T-helper 9 cell (primary cell): ENCODE data around the gene CFAP157.
"Not testable (repeated sequence)": the region's sequence is repeated elsewhere in the genome, so short reads cannot be mapped to it uniquely, and the experiment has no call there.

Experiments used
- DNase-seq: peaks from one replicate; pipeline ENCODE4 v3.0.0-alpha.2; 2020

Gene CFAP157

DNA sequence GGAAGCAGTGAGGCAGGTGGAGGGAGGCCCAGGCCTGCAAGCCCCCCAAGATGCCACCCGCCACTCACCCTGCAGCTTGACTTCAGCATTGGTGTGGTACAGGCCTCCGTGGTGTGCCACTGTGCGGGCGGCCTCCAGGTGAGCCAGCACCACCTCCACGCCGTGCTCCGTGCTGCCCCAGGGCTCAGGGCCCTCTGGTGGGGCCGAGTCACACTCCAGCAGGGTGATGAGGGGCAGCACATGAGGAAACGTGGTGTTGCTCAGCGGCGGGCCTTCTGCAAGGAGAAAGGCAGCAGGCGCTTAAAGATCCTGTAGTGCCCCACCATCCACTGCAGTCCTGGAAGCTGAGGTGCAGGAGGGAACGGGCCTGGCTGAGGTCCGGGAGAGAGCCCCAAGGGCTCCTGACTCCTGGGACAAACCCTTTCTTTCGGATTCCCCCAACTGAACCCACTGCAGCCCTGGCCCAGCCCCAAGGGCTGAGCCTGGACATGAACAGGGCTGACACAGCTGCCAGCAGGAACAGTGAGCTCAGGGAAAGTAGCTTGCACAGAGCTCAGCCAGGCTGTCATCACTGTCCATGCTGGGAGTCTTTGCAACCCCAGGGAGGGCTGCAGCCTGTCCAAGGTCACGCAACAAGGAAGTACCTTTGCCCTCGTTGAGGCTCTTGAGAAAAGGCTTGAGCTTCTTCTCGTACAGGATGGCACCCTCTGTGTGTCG, 33.0 kb downstream of the CFAP157 start:
- no peak for DNase-seq

DNA sequence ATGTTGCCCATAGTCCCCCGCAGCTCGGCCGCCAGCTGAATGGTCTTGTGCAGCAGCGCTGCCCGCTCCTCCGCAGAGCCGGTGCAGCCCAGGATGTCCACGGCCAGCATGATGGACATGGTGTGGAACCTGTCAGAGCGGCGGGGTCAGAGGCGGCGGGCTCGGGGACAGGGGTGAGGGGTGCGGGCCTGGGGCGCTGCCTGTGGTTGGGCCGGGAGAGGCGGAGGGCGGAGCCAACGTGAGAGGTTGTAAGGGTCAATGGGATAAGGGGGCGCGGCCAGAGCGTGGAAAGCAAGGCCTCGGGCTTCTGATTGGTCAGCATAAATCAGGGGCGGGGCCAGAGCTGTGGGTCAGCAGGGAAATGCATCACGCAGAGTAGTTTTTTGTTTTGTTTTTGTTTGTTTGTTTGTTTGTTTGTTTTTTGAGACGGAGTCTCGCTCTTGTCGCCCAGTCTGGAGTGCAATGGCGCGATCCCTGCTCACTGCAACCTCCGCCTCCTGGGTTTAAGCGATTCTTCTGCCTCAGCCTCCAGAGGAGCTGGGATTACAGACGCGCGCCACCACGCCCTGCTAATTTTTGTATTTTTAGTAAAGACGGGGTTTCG, 35.1 kb downstream of the CFAP157 start:
- no peak for DNase-seq

DNA sequence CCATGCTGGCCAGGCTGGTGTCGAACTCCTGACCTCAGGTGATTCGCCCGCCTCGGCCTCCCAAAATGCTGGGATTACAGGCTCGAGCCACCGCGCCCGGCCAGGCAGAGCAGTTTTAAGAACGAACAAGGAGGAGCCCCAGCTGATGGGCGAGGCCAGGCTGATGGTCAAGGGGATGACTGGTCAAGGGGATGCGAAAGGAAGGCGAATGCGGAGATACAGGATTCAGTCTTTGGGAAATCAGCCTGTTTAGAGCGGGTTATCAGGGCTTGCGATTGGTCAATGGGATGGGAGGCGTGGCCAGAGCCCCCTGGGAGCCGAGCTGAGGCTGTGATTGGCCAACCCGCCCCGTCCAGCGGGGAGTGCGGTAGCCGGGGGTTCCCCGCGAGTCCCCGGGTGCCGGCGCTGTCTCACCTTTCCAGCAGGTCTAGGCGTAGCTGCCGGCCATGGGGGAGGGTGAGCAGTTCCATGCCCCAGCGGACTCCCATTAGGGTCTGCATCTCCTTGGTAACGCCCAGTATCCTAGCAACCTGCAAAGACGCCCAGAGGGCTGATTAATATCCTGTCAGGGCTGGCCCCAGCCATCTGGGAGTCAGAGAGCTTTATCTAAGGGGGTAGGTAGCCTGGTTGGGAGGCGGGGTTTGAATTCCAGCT, 35.8 kb downstream of the CFAP157 start:
- DNase-seq, result no peak

DNA sequence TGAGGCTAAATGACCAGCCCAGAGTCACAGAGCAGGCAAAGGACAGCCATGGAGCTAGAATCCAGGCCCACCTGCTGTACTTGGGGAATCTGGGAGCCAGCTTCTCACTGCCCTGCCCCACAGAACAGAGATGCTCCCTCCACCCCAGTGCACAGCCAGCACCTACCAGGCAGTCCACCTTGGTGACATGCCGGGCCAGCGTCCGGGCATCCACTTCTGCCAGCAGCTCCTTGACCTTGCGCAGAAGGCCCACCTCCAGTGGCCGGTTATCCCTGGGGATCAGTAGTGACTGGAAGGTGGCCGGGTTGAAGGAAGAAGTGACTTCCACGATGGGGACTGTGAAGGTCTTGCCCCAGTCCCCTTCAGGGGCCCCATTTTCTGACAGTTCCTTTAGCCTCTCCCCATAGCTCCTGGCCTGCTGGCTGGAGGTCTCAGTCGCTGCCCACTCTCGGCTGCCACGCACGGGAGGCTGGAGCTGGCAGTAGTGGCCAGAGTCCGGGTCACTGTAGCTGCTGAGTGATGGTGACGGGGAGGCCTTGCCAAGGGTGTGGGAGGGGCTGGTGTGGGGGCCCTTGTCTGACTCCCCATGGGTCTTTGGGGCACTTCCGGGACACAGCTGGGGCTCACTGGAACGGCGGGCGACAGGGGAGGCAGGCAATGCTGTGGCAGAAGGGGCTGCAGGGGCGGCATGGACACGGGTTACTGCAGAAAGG, 37.8 kb downstream of the CFAP157 start:
- DNase-seq, result no peak

DNA sequence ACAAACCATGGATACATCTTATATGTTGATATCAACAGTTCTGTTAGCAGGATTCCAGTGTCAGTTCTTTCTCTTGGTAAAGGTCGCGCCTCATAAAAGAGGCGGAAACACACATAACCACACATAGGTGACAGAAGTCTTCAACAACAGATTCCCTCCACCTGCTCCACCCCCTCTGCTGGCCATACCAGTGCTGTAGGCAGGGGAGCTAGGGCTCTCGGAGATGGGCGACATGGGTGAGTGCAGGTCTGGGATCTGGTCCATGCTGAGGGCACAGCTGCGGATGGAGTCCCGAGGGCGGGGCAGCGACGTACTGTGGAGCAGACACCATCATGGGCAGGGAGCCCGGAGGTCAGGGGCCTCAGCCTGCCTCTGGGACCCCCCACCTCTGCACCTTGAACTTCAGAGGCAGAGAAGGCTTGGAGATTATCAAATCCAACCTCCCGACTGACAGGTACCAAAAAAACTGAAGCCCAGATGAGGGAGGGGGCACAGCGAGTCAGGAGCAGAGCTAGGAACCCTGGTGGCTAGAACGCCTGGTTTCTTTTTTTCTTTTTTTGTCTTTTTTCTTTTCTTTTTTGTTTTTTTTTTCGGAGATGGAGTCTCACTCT, 40.3 kb downstream of the CFAP157 start:
- DNase-seq, result no peak

DNA sequence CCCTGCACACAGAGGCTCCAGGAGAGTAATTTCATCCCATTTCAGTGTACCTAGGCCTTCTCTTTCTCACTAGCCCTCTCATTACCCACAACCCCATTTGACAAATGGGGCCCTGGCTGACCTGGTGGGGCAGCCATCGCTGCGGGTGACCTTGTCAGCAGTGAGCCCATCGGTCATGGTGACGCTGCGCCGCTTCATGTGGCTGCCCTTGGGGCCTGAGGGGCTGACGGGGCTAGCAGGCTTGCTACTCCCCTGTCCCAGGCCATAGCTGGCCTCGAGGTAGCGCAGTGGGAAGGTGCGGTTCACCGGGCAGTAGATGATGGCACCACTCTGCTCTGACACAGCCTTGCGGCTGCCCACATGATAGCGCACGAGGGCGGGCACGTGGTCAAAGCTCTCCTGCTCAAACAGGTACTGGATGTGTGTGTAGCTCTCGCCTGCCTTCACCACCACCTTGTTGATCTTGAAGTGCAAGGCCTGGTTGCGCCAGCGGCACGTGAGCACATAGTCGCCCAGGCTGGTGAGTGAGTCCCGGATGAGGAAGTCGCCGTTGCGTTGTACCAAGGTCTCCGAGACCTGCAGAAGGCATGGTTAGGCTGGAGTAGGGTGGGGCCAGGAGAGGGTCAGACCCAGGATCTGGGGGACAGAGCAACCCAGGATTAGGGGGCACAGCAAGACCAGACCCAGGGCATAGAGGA, 42.5 kb downstream of the CFAP157 start:
- no peak for DNase-seq

DNA sequence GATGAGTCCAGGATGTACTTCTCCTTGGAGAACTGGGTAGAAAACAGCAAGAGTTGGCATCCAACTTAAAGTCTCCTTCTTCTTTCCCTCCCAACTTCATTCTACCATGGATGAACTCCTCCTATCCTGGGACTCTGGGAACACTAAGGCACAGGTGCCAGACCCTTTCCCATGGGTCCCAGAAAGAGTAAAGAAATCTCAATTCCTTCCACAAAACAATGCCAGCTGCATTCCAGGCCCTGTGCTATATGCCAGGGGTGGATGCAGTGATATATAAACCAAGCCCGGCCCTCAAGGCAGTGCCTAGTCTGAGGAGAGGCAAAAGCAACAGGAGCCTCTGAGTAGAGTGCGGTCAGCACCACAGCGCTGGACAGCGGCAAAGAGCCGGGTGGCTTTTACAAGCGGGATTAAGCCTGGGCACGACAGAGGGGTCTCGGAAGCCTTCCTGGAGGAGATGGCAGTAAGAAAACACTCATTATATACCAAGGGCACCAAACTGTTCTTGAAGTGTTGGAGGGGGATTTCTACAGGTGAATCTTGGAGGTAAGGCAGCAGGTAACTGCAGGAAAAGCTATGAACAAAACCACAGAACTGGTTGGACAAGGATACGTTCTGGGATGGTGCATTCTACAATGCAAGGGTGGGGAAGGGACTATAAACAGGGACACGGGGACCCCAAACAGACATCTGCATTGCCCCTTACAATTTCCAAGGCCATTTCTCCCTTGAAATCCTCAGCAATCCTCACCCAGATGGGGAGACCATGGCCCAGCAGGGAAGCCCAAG, 44.7 kb downstream of the CFAP157 start:
- DNase-seq, result no peak

DNA sequence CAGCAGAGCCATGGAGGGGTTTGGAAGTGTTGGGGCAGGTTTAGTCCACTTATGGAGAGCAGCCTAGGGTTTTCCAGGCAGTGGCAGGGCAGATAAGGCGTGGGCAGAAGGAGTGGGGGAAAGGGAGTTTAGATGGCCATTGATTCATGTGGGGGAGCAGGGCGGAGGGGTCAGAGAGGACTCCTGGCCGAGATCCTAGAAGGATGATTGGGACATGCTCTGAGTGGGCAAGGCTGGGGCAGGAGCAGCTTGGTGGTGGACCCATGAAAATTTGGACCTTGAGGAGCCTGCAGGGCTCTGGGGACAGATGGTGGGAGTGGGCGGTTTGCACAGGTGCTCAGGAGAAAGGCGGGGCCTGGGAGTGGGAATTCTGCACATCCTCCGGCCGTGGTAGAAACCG, 46.4 kb downstream of the CFAP157 start:
- DNase-seq, result no peak

DNA sequence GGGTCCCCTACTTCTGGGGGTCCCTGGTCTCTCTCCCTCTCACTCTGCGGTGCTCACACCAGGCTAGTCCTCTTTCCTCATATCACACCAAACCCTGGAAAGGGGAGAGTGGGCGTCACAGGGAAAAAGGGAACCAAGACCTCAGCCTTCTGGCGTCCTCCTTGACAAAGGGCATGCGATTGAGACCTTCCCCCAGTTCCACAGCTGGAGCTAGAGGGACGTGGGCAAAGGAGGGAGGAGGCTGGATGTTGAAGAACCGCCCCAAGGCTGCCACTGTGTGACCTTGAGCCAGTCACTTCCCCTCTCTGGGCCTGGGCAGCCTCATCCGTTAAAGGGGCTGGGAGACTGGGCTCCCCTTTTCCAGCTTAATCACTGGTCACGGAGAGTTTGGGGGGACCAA, 46.8 kb downstream of the CFAP157 start:
- no peak for DNase-seq

DNA sequence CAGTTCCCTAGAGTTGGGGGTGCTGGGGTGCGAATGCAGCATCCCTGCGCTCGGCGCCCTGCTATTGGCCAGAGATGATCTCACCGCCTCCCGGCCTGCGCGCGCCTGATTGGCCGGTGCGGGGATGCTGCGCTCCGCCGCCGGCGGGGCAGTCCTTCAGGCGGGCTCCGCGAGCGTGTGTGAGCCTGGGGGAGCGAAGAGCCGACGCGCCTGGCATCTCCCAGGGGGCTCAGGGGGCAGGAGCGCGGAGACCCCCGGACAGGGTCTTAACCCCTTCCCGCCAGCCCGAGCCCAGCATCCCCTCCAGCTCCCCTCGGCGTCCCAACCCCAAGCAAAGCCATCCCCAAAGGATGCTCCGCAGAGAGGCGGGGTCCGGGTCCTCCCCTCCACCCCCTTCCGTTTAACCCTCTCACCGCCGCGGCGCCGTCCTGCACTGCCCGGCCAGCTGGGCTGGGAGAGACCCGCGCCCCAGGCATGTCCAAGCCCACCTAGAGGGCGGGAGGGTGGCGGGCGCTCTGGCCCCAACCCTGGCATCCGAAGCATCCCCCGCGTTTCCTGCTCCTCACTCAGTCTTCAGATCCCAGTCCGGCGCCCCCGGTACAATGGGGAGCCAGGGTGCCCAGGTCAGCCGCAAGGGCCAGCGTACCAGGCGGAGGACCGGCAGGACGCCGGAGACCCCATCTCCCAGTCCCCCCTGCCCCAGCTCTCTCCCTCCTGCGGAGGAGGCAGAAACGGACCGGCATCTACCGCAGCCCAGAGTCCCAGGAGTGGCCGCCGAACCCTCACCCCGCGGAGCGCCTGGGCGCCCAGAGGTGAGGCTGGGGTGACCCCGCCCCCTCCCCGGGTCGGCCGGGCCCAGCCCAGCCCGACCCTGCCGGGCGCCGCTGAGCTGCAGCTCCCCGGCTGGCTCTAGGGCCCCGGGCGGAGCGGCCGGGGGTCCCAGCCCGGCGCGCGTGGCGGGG, 47.6 kb downstream of the CFAP157 start:
- DNase-seq, result no peak

DNA sequence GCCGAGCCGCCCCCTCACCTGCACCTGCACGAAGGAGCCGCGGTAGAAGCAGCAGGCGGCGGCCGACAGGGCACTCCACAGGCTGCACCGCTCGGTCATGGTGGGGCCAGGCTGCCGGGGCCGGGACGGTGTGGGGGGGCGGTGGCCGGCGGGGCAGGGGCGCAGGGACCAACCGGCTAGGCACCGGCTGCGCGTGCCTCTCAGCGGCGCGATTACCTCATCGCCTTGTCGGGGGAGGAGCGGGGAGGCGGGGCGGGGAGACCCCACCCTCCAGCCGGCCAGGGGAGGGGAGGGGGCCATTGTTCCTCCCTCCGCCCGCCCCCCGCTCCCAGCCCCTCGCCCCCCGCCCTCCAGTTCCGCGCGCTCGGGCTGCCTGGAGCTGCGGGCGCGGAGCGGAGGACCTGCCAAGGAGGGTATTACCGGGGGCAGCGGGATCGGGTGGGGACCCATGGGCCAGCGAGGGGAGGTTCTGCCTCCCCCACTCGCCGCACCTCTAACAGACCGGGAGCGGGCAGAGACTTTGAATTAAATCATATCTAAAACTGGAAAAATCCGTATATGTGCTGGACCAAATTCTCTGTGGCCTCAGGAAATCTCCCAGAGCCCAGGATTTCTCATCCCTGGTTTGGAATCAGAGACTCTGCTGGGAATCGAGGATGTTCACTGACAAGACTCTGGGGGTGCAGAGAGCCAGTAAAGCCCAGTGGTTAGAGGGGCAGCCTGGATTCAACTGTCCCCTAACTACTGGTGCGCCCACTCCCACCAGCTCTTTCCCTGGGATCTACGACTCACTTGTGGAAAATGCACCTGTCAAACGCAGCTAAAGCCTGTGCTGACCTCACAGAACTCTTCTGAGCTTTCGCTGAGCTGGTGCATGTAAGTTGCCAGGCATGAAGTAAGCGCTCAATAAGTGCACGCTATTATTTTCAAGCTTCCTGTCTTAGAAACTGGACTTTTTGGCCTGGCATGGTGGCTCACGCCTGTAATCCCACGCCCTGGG, 48.6 kb downstream of the CFAP157 start:
- DNase-seq, result no peak

DNA sequence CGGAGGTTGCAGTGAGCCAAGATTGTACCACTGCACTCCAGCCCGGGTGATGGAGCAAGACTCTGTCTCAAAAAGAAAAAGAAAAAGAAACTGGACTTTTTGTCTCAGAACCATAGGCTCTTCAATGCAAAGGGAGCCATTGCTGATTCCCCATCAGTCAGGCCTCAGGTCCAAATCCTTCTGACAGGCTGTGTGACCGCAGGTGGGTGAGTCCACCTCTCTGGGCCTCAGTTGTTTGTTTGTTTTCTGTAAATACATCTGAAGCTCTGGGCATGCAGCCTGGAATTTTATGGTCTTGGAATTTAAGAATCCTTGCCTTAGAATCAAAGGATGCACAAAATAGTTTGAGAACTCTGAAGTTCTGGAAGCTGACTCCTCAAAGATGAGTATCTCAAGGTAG, 49.4 kb downstream of the CFAP157 start:
- no peak for DNase-seq

DNA sequence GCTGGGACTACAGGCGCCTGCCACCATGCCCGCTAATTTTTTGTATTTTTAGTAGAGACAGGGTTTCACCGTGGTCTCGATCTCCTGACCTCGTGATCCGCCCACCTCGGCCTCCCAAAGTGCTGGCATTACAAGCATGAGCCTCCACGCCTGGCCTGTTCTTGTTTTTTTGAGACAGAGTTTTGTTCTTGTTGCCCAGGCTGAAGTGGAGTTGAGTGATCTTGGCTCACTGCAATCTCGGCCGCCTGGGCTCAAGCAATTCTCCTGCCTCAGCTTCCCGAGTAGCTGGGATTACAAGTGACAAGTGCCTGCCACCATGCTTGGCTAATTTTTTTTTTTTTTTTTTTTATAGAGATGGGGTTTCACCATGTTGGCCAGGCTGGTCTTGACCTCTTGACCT, 50.0 kb downstream of the CFAP157 start:
- not testable (repeated sequence) for DNase-seq

DNA sequence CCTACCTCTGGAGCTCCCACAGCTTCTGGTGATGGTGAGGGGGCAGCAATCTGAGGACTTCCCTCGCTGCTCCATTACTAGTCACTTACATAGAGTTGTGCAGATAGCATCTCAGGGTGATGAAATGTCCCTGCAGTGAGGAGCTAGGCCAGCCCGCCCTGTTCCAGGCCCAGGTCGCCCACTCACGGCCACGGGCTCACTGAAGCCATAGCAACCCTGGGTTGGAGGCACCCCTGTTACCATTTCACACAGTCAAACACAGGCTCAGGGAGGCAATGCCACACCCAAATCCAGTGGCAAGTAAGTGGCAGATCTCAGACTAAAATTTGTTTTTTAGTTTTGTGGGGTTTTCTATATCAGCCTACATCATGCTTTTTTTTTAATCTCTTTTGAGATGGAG, 52.1 kb downstream of the CFAP157 start:
- DNase-seq, result no peak

DNA sequence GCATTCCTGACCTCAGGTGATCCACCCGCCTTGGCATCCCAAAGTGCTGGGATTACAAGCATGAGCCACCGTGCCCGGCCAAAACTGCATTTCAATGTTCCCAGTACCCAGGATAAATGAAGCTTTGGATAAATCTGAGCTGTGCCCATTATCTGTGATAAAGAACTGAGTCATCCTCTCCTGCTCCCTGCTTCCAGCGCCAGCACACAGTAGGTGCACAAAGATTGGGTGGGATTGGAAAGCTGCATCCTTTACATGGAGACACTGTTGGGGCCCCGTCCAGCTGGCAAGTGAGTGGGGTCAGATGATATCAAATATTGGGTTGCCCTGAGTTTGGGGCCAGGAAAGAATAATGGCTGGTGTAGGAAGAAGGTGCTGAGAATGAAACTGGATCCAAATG, 54.3 kb downstream of the CFAP157 start:
- no peak for DNase-seq

DNA sequence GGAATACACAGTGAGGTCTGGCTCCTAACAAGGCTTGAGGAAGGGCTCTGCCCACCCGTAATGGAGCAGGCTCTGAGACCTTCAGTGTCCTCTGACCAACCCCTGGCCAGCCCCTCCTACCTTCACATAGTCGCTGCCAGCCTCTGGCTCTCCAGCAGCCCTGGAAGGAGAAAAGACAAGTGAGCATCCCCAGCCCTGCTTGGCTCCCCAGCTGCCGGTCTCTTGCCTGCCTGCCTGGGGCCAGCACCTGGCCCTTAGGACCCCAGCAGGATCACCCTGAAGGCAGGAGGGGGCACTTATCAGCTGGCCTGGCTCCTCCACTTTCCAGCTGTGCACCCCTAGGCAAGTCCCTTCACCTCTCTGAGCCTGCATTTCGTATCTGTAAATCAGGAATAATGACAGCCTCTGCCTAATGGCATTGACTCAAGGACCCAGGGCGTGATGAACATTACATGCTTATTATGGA, 54.7 kb downstream of the CFAP157 start:
- no peak for DNase-seq

DNA sequence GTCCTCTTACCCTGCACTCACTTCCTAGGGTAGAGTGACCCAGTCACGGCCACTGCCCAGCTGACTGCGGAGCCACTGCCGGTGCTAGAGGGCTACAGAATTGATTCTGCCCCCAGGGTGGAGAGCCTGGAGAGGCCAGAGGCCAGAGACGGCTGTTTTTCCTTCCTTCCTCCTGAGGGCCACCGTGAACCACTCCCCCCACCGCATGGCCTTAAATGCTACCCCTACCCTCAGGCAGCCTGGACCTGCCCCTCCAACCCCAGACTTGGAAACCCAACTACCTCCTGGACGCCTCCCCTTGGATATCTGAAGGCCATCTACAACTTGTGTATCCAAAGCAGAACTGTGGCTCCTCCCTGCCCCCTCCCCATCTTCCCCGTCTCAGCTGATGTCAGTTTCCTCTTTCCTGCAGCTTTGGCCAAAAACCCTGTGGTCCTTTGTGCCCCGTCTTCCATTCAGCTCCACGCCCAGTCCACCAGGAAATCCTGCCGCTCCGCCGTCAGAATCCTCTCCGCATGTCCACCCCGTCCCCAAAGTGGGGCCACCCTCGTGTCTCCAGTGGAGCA, 55.4 kb downstream of the CFAP157 start:
- no peak for DNase-seq

DNA sequence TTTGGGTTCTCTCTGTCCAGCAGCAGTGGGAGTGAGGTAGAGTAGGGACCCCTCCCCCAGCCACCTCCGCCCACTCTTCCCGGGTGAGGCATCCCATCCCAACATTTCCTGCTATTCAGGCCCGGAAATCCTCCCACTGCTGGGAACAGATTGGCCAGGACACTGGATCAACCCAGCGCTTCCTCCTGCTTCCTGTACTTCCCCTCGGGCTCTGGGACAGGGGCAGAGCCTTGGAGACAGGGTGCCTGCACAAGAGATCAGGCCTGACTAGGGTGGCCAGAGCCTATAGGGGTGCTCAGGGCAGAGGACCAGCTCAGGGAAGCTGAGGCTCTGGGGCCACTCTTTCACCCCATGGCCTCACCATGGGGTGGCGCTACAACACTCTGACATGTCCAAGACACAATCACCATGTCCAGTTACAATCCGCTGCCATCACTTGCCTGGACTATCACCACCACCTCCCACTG, 57.2 kb downstream of the CFAP157 start:
- DNase-seq, result peak; percentile 21

DNA sequence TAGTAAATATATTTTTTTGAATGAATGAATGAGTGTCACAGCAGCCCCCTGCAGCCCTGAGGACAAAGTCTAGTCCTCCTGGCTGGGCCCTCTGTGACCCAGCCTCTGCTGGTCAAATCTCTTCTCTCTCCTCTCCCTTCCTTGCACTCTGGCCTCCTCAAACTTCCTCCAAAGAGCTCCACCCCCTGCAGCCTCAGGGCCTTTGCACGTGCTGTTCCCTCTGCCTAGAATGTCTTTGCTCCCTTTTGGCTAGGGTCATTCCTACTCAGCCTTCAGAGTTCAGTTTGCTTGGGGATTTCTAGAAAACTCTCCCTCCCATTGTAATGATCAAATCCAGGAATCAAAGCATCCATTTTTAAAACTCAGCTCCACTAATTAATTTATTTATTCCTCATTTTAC, 58.6 kb downstream of the CFAP157 start:
- DNase-seq, result no peak
